ENCODE measurements around the gene YIPF2. TPM values are rescaled to one million over a fixed set of nuclear protein-coding genes. Genes with fewer than 3 reads are reported as not detected.
"Not testable (repeated sequence)": the region's sequence is repeated elsewhere in the genome, so short reads cannot be mapped to it uniquely, and the experiment has no call there.

YIPF2 gene
- polyA plus RNA-seq, 4 donors, result 36.7 to 54.7 (median 38.9) TPM

GRCh38 chr19:10943412-10943811, 15.0 kb upstream of the YIPF2 start:
- not testable (repeated sequence) for DNase-seq (ENCODE audit: low read depth in 4 of 4, low spot score in 3 of 4)

- DNase-seq (ENCODE audit: low read depth in 4 of 4, low spot score in 3 of 4), result not testable (repeated sequence)
Measured at GRCh38 chr19:10941649-10942048, 13.2 kb upstream of the YIPF2 start.

DNA sequence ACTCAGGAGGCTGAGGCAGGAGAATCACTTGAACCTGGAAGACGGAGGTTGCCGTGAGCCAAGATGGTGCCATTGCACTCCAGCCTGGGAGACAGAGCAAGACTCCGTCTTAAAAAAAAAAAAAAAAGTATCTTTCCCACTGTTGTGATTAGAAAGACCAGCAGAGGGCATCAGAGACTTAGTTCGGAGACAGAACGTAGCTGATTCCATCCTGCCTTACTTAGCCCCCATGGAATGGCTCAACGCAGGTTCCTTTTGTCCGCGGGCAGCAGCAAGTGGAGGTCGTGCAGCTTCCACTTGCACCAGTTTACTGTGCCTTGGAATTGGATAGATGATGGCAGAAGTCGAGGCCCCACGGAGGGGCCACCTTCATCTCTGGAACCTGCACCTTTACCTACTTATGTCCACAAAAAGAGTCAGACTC, 8.2 kb upstream of the YIPF2 start:
- DNase-seq (ENCODE audit: low read depth in 4 of 4, low spot score in 3 of 4), result peak; percentile 42 to 72 (median 60)

DNA sequence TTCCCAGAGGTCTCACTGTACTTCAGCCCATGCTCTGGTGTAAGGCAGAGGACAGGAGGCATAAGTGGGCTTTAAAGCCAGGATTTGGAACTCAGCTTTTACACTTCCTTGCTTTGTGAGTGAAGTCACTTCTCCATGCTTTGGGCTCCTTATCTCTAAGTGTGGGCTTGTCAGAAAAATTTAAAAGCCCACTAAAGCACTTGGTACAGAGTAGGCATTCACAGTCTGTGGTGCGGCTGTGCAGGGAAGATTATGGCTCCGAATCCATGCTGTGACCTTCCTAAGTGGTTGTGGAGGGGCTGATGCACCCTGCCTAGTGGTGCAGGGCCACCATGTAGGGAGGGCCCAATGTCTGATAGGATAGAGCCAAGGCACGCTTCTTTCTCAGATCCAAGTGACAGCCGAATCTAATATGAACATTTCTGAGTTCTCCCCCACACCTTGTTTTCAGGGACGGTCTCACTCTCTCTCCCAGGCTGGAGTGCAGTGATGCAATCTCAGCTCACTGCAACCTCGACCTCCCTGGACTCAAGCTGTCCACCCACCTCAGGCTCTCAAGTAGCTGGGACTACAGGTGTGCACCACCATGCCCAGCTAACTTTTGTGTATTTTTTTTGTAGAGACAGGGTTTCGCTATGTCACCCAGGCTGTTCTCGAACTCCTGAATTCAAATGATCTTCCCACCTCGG, 7.1 kb upstream of the YIPF2 start:
- no peak for DNase-seq (ENCODE audit: low read depth in 4 of 4, low spot score in 3 of 4)

GRCh38 chr19:10929402-10929794, 959 bp upstream of the YIPF2 start:
- DNase-seq (ENCODE audit: low read depth in 4 of 4, low spot score in 3 of 4), result no peak

- DNase-seq (ENCODE audit: low read depth in 4 of 4, low spot score in 3 of 4), result no peak
Measured at GRCh38 chr19:10927730-10928562, 493 bp downstream of the YIPF2 start.

DNA sequence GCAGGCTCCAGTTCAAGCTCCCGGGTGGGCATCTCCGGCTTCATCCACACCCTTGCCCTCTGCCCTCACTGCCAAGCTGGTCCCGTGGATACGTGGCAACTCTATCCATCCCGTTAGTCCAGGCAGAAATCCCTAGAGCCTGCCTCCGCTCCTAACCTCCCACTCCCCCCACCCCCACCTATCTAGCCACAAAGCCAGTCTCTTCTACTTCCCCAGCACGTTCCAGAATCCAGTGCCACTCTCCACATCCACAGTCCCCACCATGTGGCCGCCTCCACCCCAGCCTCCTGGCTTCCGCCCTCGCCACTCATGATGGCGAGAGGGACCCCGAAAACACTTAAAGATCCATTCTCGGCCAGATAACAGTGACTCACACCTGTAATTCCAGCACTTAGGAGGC, 3.8 kb downstream of the YIPF2 start:
- no peak for DNase-seq (ENCODE audit: low read depth in 4 of 4, low spot score in 3 of 4)

DNA sequence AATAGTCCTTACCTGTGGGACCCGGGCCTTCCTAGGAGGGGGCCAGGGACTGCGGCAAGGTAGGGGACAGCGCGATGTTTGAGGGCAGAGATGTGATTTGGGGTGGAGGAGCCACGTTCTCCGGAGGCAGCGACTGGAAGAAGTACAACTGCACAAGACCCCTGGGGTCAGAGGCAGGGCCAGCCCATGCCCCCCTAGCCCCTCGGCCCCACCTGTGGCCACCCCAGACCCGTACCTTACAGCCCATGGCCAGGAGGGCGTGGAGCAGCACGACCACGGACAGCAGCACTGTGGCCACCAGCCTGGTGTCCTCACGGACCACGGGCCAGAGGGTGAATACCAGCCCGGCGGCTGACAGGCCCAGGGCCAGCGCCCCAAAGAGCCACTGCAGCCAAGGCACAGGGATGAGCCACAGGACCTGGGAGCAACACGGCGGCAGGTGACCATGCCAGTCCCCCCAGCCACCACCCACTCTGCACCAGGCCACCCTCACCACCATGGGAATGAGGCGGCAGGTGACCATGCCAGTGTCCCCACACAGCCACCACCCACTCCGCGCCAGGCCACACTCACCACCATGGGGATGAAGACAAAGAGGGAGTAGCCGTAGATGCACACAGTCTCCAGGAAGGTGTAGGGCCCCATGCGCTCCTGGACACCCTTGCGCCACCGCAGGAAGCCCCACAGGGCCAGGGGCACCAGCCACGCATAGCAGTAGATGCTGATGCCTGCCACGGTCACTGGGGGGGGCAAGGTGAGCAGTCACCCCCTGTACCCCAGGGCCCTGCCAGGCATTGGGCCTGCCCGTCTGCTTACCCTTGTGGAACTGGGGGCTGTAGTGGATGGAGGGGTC, 5.0 kb downstream of the YIPF2 start:
- DNase-seq (ENCODE audit: low read depth in 4 of 4, low spot score in 3 of 4), result no peak

DNA sequence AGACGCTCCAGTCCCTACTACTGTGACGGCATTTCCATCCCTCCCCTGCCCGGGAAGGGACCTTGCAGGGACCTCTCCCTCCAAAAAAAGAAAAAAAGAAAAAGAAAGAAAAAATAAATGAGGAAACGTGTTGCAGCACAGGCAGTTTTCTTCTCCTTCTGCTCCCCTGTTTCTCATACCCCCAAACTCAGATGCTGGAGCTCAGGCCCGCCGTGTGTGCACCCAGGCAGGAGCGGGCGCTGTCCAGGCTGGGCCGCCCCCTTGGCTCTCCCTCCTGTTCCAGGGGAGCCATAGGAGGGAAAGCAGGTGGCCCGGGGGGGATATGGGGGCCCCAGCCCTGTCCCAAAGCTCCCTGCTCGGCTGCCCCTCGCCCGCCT, 5.8 kb downstream of the YIPF2 start:
- no peak for DNase-seq (ENCODE audit: low read depth in 4 of 4, low spot score in 3 of 4)

GRCh38 chr19:10921910-10922637, 6.4 kb downstream of the YIPF2 start:
- no peak for DNase-seq (ENCODE audit: low read depth in 4 of 4, low spot score in 3 of 4)

DNA sequence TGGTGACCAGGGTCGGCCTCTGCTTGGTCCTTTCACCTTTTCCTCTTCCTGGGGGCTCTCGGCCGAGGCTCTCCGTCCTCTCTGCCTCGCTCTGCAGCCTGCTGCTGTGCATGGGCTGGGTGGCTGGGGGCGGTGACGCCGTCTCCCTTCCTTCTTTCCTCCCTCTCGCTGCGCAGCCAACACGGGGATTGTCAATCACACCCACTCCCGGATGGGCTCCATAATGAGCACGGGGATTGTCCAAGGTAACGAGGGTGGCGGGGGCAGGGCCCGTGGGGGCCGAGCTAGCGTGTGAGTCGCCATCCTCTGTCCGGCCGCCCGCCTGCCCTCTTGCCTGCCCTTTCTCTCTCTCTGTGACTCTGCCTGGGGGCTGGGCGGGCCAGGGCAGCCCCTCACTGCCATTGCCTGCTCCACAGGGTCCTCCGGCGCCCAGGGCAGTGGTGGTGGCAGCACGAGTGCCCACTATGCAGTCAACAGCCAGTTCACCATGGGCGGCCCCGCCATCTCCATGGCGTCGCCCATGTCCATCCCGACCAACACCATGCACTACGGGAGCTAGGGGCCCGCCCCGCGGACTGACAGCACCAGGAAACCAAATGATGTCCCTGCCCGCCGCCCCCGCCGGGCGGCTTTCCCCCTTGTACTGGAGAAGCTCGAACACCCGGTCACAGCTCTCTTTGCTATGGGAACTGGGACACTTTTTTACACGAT, 7.1 kb downstream of the YIPF2 start:
- no peak for DNase-seq (ENCODE audit: low read depth in 4 of 4, low spot score in 3 of 4)

- DNase-seq (ENCODE audit: low read depth in 4 of 4, low spot score in 3 of 4), result no peak
Measured at GRCh38 chr19:10920781-10921180, 7.7 kb downstream of the YIPF2 start.

DNA sequence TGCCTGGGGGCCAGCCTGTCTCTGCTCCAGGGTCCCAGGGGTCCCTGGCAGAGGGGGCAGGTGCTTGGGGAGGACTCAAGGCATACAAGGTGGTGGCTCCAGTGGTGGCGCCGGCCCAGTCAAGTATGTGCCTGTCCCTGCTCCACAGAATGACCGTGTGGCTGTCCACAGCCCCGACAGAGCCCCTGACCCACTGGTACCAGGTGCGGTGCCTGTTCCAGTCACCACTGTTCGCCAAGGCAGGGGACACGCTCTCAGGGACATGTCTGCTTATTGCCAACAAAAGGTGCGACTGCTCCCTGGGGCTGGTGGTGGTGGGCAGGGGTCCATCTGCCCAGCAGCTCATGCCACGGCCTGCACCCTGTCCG, 8.2 kb downstream of the YIPF2 start:
- DNase-seq (ENCODE audit: low read depth in 4 of 4, low spot score in 3 of 4), result no peak

DNA sequence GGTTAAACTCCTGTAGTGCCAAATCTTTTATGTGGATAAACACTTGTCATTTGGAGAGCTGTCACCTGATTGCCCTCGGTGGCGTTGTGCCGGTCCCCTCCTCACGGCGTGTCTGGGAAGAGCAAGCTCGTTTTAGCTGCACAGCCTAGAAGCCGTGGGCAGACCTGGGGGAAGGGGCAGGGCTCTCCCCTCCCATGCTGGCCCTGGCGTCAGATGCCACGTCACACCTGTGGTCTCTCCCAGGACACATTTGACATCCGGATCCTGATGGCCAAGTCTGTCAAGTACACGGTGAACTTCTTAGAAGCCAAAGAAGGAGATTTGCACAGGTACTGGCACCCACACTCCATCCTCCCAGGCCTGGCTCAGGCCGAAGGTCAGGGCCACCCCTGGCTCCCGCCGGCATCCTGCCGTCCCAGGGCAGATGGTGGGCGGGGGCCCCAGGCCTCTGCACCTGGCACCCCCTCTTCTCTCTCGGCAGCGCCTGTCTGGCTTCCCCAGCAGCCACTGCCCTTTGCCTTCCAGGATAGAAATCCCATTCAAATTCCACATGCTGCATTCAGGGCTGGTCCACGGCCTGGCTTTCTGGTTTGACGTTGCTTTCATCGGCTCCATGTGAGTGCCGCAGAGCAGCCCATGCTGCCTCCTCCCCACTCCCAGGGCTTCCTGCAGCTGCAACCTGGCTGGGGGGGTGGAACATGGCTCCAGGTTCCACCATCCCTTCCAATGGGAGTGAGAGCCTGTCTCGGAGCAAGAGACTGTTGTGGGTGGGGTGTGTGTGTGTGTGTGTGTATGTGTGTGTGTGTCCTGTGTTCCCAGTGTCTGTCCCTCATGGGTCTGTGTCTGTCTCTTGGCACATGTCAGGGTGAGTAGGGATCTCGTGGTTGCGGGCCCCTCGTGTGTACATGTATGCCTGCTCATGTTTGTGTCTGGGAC, 8.8 kb downstream of the YIPF2 start:
- DNase-seq (ENCODE audit: low read depth in 4 of 4, low spot score in 3 of 4), result no peak

- DNase-seq (ENCODE audit: low read depth in 4 of 4, low spot score in 3 of 4), result no peak
Measured at GRCh38 chr19:10918359-10918758, 10.1 kb downstream of the YIPF2 start.

GRCh38 chr19:10916602-10917001, 11.8 kb downstream of the YIPF2 start:
- DNase-seq (ENCODE audit: low read depth in 4 of 4, low spot score in 3 of 4), result no peak

DNA sequence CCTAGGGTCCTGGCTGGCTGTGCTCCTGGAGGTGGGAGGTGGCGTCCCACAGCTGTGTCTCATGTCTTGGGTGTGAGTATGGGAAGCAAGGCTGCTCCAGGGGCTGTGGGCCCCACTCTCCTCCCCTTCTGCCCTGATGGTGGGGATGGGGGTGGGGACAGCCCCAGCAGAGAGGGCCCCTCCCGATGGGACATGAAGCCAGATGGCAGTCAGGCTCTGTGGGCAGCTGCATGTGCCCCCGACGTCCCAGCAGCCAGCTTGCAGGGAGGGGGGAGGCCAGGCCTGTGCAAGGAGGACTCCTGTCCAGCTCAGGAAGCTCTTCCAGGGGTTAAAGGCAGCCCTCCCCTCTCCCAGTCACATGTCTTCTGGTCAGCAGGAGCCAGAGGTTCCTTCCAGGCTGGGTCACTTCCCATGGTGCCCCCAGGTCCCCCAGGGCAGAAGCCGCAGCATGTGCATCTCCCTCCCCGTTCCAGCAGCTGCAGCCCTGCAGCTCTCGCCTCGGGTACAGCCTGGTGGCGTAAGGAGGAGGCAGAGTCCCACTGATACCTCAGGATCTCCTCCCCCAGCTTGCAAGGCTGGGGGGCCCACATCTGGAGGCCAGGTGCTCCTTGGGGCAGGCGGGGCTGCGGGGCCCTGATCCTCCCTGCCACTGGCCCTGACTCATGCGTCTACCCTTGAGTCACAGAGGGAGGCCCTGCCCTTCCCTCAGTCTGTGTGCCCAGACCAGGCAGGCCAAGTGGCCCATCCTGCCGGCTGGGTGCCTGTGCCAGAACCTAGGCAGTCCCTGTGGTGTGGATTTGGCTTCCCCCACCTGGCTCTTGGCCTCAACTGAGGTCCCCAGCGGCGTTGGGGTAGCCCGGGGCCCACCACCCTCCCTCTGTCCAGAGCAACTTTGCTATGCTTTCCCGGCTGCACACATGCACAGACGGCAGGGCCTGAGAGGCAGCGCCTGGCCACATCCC, 13.0 kb downstream of the YIPF2 start:
- no peak for DNase-seq (ENCODE audit: low read depth in 4 of 4, low spot score in 3 of 4)
